KOPT-K1 (cell line): Measurements from ENCODE around the gene RAB30.
"Not testable (repeated sequence)": the region's sequence is repeated elsewhere in the genome, so short reads cannot be mapped to it uniquely, and the experiment has no call there.

Experiments used
- H3K27ac ChIP-seq: fragments of 200-600 bp; sonication (generic); 2 replicates; pipeline ENCODE4 v1.5.1; 2016; ENCODE audit warnings: antibody characterized with exemption, mild to moderate bottlenecking, low read depth, low read length; ENCODE audit not compliant: poor library complexity, severe bottlenecking
- H3K36me3 ChIP-seq: fragments of 200-600 bp; sonication (generic); 2 replicates; pipeline ENCODE4 v1.5.1; 2017; ENCODE audit warnings: antibody characterized with exemption, mild to moderate bottlenecking, low read length, moderate library complexity; ENCODE audit not compliant: insufficient read depth
- H3K9me3 ChIP-seq: fragments of 200-600 bp; sonication (generic); 2 replicates; pipeline ENCODE4 v1.5.1; 2017; ENCODE audit warnings: antibody characterized with exemption, low read length, mild to moderate bottlenecking; ENCODE audit not compliant: insufficient read depth, poor library complexity, severe bottlenecking

The RAB30 gene

GRCh38 chr11:82978422-82979099 lies 93.1 kb downstream of the RAB30 start:
- Histone ChIP-seq H3K27ac (no peak overlapping the region), H3K36me3 (no peaks in the 10 kb centered on the region), H3K9me3 (no peaks in the 10 kb centered on the region)

GRCh38 chr11:82976786-82977185 lies 94.9 kb downstream of the RAB30 start:
- Histone ChIP-seq H3K9me3 (no peaks in the 10 kb centered on the region), H3K36me3 (no peaks in the 10 kb centered on the region), H3K27ac (no peak overlapping the region)

DNA sequence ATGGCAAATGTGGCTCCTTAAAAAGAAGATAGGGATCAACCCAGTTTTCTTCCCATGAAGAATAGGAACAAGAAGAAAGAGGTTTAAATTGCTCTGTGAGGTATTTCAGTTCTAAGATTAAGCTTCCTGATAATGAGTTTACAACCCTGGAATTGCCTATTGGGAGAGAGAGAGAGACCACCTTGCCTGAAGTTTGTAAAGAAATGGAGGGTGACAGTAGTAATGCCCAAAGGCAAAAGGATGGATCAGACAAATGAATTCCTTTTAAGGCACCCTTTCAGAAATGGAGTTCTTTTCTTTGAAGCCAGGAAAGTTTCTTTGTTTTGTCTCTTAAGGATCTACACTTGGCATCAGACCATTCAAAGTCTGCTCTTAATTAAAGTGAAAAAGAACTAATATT lies 95.8 kb downstream of the RAB30 start:
- Histone ChIP-seq H3K9me3 (no peaks in the 10 kb centered on the region), H3K36me3 (no peaks in the 10 kb centered on the region), H3K27ac (no peak overlapping the region)

- H3K27ac ChIP-seq = no peak overlapping the region
- H3K9me3 ChIP-seq = no peaks in the 10 kb centered on the region
- no peaks in the 10 kb centered on the region for H3K36me3 ChIP-seq
These were observed 96.8 kb downstream of the RAB30 start for GRCh38 chr11:82974851-82975250.

DNA sequence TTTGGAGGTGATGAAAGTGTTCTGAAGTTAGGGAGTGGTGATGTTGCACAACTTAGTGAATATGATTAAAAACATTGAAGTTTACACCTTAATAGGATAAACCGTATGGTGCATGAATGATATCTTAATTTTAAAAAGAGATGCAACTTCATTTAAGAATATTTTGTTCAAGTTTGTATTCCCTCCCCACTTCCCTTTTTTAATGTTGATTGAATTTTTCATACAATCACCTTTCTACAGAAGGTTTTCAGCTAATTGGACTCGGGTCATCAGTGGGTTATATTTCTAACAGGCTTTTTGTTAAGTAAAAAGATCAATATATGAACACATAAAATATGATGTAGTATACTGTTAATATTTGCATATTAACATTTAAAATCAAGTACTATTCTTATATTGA lies 97.6 kb downstream of the RAB30 start:
- no peaks in the 10 kb centered on the region for H3K9me3 ChIP-seq

GRCh38 chr11:82972103-82972502 lies 99.6 kb downstream of the RAB30 start:
- H3K9me3 ChIP-seq = no peaks in the 10 kb centered on the region
- H3K27ac ChIP-seq = no peak overlapping the region
- H3K36me3 ChIP-seq = no peaks in the 10 kb centered on the region

More for the DNA sequence above, 97.6 kb downstream of the RAB30 start:
- no peak overlapping the region for H3K27ac ChIP-seq
- no peaks in the 10 kb centered on the region for H3K36me3 ChIP-seq

DNA sequence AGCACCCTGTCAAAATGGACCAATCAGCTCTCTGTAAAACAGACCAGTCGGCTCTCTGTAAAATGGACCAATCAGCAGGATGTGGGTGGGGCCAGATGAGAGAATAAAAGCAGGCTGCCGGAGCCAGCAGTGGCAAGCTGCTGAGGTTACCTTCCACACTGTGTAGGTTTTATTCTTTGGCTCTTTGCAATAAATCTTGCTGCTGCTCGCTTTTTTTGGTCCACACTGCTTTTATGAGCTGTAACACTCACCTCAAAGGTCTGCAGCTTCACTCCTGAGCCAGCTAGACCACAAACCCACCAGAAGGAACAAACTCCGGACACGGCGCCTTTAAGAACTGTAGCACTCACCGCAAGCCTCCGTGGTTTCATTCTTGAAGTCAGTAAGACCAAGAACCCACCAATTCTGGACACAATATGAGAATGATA lies 100.2 kb downstream of the RAB30 start:
- not testable (repeated sequence) for H3K27ac ChIP-seq, H3K36me3 ChIP-seq, H3K9me3 ChIP-seq

DNA sequence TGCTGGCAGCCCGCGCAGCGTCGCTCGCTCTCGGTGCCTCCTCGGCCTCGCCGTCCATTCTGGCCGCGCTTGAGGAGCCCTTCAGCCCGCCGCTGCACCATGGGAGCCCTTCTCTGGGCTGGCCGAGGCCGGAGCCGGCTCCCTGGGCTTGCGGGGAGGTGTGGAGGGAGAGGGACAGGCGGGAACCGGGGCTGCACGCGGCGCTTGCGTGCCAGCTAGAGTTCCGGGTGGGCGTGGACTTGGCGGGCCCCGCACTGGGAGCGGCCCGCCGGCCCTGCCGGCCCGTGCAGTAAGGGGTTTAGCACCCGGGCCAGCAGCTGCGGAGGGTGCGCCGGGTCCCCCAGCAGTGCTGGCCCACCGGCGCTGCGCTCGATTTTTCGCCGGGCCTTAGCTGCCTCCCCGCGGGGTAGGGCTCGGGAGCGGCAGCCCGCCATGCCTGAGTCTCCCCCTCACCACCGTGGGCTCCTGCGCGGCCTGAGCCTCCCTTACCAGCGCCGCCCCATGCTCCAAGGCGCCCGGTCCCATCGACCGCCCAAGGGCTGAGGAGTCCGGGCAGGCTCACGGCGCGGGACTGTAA lies 101.1 kb downstream of the RAB30 start:
- not testable (repeated sequence) for H3K36me3 ChIP-seq, H3K9me3 ChIP-seq, H3K27ac ChIP-seq

DNA sequence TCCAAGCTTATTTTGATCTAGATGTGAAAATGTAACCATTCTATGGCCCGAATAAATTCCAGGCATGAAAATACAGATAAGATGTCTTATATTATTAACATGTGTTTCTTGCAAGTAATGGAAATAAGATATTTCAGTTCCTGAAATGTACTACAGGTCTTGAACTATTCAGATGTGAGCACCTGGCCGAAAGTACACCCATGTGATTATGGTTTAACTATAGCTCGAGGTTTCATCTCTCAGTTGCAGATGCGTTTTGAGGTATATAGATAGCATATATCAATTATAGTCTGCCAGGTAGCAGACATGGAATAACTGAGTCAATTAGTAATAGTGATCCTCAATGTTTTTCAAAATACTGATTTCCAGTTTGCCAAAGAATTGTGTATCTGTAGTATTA lies 101.9 kb downstream of the RAB30 start:
- H3K36me3 ChIP-seq = no peaks in the 10 kb centered on the region
- H3K27ac ChIP-seq = no peak overlapping the region
- no peaks in the 10 kb centered on the region for H3K9me3 ChIP-seq

DNA sequence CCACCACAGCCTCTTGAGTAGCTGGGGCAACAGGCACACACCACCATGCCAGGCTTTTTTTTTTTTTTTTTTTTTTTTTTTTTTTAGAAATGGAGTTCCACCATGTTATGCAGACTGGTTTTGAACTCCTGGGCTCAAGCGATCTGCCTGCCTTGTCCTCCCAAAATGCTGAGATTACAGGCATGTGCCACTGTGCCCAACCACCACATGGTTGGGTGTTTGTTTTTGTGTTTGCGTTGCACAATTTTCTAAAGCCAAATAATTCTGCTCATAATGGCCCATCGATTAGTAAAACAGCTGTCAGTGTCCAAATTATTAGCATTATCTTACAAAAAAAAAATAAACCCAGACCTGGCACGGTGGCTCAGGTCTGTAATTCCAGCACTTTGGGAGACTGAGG lies 104.3 kb downstream of the RAB30 start:
- Histone ChIP-seq H3K9me3 (no peaks in the 10 kb centered on the region), H3K36me3 (no peaks in the 10 kb centered on the region), H3K27ac (no peak overlapping the region)

- H3K9me3 ChIP-seq, H3K27ac ChIP-seq, H3K36me3 ChIP-seq: not testable (repeated sequence)
These were observed 109.7 kb downstream of the RAB30 start for GRCh38 chr11:82962021-82962420.

DNA sequence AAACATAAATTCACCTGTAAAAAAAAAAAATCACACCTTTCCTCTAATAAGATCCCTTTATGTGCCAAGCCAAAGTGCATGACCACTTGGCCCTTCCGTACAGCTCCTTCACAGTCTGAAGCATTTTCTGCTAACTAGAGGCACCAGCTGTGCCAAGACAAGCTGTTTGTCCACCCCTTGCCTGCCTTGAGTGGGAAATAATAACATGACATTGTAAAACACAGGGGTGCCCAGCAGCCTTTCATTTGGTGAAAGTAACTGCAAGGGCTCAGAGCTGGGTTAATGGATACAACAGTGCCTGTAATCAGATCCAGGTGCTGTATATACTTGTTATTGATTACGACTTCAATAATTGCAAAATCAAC lies 110.9 kb downstream of the RAB30 start:
- peak overlapping the region; percentile 59 for H3K27ac ChIP-seq
- H3K9me3 ChIP-seq = no peaks in the 10 kb centered on the region
- no peaks in the 10 kb centered on the region for H3K36me3 ChIP-seq

DNA sequence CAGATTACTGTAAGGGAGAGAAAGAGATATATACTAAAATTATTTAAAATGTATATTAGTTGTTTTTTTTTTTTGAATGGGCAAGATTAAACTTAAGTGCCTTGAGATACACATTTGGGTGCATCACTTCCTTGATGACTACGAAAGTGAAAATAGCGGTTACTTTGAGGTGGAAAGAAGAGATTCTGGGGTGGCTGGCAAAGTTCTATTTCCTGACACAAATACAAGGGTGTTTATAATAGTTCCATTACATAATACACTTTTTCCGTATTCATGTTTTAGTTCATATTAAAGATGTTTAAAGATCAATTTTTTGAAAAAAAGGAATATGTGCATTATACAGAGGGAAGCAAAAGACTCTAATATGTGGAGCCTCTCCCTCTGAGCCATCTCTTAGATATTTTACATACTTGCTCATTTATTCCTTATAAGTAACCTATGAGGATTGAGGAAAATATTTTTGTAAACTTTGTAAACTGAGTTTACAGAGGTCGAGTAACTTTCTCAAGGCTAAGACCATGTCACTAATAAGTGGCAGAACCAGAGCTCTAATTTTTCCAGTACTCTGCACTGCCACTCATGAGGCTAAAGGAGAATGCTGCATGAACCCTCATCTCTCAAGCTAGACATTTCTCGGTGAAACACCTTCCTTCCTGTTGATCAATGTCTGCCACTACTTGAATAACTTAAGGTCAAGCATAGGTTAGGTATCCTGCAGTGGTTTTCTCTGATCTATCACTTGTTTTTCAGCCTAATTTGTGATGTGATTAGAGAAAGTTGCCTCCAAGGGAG lies 111.5 kb downstream of the RAB30 start:
- Histone ChIP-seq H3K27ac (peak overlapping the region; percentile 59), H3K9me3 (peaks cover 1% of the 10 kb centered on the region), H3K36me3 (no peaks in the 10 kb centered on the region)

DNA sequence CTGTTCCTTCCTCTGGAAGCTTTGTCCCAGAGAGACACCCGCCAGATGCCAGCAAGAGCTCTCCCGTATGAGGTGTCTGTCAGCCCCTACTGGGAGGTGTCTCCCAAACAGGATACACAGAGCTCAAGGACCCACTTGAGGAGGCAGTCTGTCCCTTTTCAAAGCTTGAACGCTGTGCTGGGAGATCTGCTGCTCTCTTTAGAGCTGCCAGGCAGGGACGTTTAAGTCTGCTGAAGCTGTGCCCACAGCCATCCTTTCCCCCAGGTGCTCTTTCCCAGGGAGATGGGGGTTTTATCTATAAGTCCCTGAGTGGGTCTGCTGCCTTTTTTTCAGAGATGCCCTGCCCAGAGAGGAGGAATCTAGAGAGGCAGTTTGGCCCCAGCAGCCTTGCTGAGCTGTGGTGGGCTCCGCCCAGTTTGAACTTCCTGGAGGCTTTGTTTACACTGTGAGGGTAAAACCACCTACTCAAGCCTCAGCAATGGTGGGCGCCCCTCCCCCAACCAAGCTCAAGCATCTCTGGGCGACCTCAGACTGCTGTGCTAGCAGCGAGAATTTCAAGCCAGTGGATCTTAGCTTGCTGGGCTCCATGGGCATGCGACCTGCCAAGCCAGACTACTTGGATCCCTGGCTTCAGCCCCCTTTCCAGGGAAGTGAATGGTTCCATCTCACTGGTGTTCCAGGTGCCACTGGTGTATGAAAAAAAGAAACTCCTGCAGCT lies 115.8 kb downstream of the RAB30 start:
- peaks cover 18% of the 10 kb centered on the region for H3K9me3 ChIP-seq
- H3K36me3 ChIP-seq = not testable (repeated sequence)
- H3K27ac ChIP-seq = peak overlapping the region; percentile 75

DNA sequence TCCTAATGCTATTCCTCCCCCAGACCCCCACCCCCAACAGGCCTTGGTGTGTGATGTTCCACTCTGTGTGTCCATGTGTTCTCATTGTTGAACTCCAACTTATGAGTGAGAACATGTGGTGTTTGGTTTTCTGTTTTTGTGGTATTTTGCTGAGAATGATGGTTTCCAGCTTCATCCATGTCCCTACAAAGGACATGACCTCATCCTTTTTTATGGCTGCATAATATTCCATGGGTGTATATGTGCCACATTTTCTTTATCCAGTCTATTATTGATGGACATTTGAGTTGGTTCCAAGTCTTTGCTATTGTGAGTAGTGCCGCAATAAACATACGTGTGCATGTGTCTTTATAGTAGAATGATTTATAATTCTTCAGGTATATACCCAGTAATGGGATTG lies 121.2 kb downstream of the RAB30 start:
- not testable (repeated sequence) for H3K27ac ChIP-seq, H3K36me3 ChIP-seq
- H3K9me3 ChIP-seq = peaks cover 18% of the 10 kb centered on the region
